IPS DF 6.9 (cell line): Measurements from ENCODE around the gene ING5.

Source experiments
- DNase-seq: peaks from one replicate; pipeline ENCODE4 v3.0.0-alpha.2; 2013; ENCODE audit warnings: low read depth, low spot score
- H3K27ac ChIP-seq: one replicate; pipeline ENCODE4 v1.5.1; 2013; ENCODE audit warnings: low read length, control low read depth
- H3K27me3 ChIP-seq: 2 replicates; pipeline ENCODE4 v1.6.1; 2013; ENCODE audit warnings: mild to moderate bottlenecking, low read length; ENCODE audit not compliant: control insufficient read depth, insufficient read depth
- H3K36me3 ChIP-seq: 2 replicates; pipeline ENCODE4 v1.6.1; 2013; ENCODE audit warnings: low read length; ENCODE audit not compliant: control insufficient read depth, insufficient read depth
- H3K4me1 ChIP-seq: 2 replicates; pipeline ENCODE4 v1.6.1; 2013; ENCODE audit warnings: low read length; ENCODE audit not compliant: control insufficient read depth, insufficient read depth
- H3K4me3 ChIP-seq: 2 replicates; pipeline ENCODE4 v1.5.1; 2013; ENCODE audit warnings: mild to moderate bottlenecking, low read length
- H3K9me3 ChIP-seq: 2 replicates; pipeline ENCODE4 v1.6.1; 2013; ENCODE audit warnings: low read length, inconsistent platforms; ENCODE audit not compliant: control insufficient read depth, insufficient read depth
- WGBS: extraction: QIAGEN DNeasy Blood & Tissue Kit; methylation state at CpG from one replicate; pipeline ENCODE4 v1.1.7; 2013; ENCODE audit warnings: mixed read lengths, missing lambda C conversion rate; ENCODE audit not compliant: insufficient read length, insufficient coverage; 5-methylcytosine and 5-hydroxymethylcytosine counted together

ING5 gene

GRCh38 chr2:241777686-241778627, 76.1 kb downstream of the ING5 start:
- Histone ChIP-seq H3K36me3 (no peaks in the 10 kb centered on the region), H3K9me3 (peaks cover 2% of the 10 kb centered on the region; the same call in 1 of the 2 replicates), H3K27me3 (no peaks in the 10 kb centered on the region), H3K4me3 (no peak overlapping the region), H3K27ac (no peak overlapping the region), H3K4me1 (peaks cover 11% of the 10 kb centered on the region)
- no CpG with 5 or more reads among the region's 21 CpGs for WGBS
- DNase-seq = no peak
